ES-I3 (cell line): ENCODE data around the gene NME3.

Source experiments
- H3K36me3 ChIP-seq: 2 replicates; pipeline ENCODE4 v1.6.1; 2013; ENCODE audit warnings: mild to moderate bottlenecking, low read length, control low read depth, moderate library complexity; ENCODE audit not compliant: insufficient read depth
- H3K4me1 ChIP-seq: 2 replicates; pipeline ENCODE4 v1.6.1; 2013; ENCODE audit warnings: mild to moderate bottlenecking, control low read depth, low read length; ENCODE audit not compliant: insufficient read depth
- H3K9ac ChIP-seq: 2 replicates; pipeline ENCODE4 v1.6.1; 2013; ENCODE audit warnings: low read depth, mild to moderate bottlenecking, low read length, moderate library complexity
- H3K9me3 ChIP-seq: 2 replicates; pipeline ENCODE4 v1.6.1; 2013; ENCODE audit warnings: mild to moderate bottlenecking, low read length, moderate library complexity; ENCODE audit not compliant: control insufficient read depth, insufficient read depth

The NME3 gene

GRCh38 chr16:1779741-1780676, 8.7 kb upstream of the NME3 start:
- no peaks in the 10 kb centered on the region; the same call in none of the 2 replicates for H3K36me3 ChIP-seq
- H3K9ac ChIP-seq: no peak overlapping the region
- H3K4me1 ChIP-seq: no peaks in the 10 kb centered on the region; the same call in 1 of the 2 replicates
- H3K9me3 ChIP-seq: no peaks in the 10 kb centered on the region

DNA sequence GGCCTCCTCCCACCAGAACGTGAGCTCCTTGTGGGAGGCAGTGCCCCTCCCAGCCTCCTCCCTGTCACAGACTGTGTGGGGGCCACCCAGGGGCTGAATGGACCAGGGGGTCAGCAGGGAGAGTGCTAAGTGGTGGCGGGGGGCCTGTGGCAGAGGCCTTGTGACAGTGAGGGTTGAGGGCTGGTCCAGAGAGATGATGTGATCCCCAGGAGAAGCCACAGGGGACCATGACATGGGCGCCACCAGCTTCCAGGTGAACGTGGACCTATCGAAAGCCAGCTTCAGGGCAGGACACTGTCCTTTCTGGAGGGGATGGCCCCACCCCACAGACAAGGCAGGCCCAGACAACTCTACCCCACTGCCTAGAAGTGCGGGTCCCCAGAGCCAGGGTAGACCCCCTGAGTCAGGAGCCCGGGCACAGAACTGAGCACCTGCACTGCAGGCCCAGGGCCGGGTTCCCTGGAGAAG, 7.9 kb upstream of the NME3 start:
- no peak overlapping the region for H3K9ac ChIP-seq
- no peaks in the 10 kb centered on the region; the same call in none of the 2 replicates for H3K36me3 ChIP-seq
- no peaks in the 10 kb centered on the region for H3K9me3 ChIP-seq
- H3K4me1 ChIP-seq: no peaks in the 10 kb centered on the region; the same call in 1 of the 2 replicates

DNA sequence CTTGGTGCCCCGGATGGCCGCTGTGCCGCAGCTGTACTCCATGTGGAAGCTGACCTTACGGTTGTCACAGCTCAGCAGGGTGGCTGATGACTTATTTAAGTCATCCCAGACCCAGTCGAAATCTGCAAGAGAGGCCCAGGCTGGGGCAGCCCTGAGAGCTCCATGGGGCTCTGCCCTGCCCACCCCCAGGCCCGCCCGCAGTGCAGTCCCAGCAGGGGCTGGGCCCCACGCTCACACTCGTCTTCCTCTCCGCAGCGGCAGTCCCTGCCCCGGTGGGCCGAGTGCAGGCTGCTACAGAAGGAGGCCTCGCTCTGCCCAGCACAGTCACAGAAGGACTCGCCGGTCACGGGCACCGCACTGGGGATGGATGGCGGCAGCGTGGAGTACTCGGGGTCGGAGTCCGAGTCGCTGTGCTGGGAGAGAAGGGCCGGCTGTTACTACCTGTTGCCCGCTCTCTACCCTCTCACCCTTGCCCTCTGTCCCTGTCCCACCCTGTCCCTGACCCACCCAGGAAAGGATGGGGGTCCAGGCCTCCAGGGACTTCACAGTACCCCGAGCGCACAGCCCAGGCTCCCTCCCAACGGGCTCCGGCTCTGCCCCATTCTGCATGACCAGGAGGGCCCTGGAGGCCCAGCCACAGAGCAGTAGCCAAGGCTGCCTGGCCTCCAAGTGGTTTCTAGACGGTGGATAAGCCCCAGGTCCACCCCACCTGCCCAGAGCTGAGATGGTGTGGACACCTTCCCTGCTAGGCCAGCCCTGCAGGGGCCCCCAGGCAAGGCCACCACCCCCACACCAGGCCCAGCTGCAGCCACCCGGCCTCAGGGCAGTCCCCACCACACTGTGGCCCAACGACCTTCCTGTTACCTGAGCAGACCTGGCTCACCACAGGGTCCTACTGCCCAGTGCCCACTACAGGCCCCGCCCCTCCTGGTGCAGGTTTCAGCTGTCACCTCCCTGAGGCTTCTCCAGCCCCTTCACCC, 7.1 kb upstream of the NME3 start:
- Histone ChIP-seq H3K9me3 (no peaks in the 10 kb centered on the region), H3K4me1 (no peaks in the 10 kb centered on the region; the same call in 1 of the 2 replicates), H3K9ac (no peak overlapping the region), H3K36me3 (no peaks in the 10 kb centered on the region; the same call in none of the 2 replicates)

DNA sequence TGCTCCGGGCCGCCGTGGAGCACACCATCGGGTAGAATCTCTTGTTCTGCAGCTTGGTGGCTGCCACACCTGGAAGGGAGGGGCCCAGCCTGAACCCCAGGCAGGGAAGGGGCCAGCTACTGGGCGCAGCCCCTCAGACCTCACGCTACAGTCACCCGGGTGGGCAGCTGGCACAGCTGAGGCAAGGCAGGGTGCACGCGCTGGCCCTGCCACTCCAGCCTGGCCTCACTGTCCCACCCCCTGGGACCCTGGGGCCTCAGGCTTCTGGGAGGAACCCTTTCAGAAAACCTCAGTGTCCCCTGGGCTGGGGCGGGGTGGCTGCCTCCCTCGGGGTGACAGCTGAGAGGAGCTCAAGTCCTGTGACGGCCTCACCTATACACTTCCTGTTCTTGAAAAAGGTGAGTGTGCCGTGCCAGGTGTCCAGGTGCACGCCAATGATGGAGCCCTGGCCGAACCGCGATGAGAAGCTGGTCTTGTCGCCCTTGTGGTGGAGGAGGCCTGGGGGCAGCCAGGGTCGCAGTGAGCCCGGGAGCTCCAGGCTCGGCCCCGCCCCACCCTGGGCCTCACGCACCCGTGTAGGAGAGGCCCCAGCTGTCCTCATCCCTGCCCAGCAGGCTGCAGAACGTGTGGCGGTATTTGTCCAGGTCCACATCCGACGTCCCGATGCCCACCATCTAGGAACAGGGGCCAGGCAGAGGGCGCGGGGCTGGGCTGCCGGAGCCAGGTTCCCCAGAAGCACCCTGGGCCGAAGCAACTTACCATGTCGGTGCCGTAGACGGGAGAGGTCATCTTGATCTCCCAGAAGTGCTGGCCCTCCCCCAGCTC, 6.2 kb upstream of the NME3 start:
- Histone ChIP-seq H3K4me1 (no peaks in the 10 kb centered on the region; the same call in 1 of the 2 replicates), H3K9ac (no peak overlapping the region), H3K9me3 (no peaks in the 10 kb centered on the region), H3K36me3 (no peaks in the 10 kb centered on the region; the same call in none of the 2 replicates)

DNA sequence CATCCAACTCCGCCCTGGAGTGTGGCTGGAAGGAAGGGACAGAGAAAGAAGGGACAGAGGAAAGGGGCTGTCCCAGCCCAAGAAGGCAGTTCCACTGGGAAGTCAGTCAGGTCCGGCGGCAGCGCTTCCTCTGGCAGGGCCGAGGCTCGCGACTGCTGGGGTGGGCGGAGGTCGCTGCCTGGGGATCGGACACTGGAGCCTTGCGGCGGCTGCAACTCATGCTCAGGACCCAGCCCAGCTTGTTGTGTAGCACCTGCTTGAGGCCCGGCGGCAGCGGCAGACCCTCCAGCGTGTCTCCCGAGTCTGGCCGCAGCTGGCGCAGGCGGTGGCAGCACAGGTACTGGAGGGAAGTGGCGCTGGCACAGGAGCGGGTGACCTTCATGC, 5.6 kb upstream of the NME3 start:
- Histone ChIP-seq H3K36me3 (no peaks in the 10 kb centered on the region; the same call in none of the 2 replicates), H3K9me3 (no peaks in the 10 kb centered on the region), H3K4me1 (no peaks in the 10 kb centered on the region; the same call in 1 of the 2 replicates), H3K9ac (no peak overlapping the region)

- H3K9me3 ChIP-seq: no peaks in the 10 kb centered on the region
Measured at GRCh38 chr16:1776672-1776955, 5.3 kb upstream of the NME3 start.

DNA sequence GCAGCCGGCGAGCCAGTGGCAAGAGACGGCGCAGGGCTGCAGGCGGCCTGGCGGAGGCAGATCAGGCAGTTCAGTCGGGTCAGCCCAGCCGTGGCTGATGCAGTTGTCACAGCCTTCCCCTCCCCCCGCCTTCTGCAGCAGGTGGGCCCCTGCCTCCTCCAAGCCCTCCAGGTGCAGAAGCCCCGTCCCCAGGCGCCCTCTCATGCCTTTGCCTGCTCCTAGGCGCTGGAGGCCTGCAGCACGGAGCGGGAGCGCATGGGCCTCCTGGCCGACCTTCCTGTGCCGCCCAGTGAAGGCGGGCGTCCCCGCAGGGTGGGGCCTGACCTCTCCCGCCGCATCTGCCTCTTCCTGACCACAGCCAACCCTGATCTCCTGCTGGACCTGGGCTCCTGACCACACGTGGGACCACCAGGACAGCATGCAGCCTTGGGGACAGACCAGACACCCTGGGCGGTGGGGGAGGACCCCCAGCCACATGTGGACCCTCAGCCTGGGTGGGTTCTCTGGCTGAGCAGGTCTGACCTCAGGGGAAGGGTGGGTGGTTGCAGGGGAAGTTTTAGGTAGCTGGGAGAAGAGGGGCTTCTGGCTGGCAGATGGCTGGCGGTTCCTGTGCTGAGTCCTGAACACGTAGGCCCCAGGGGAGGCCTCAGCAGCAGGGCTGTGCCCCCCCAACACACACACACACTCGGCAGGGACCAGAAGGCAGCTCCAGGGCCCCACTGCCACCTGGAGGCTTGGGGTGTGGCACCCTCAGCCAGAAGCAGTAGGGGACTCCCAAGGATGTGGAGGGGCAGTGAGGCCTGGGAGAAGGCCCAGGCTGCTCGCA, 4.7 kb upstream of the NME3 start:
- no peaks in the 10 kb centered on the region for H3K4me1 ChIP-seq
- no peak overlapping the region for H3K9ac ChIP-seq
- no peaks in the 10 kb centered on the region for H3K9me3 ChIP-seq
- H3K36me3 ChIP-seq: no peaks in the 10 kb centered on the region; the same call in none of the 2 replicates

More at GRCh38 chr16:1776672-1776955, 5.3 kb upstream of the NME3 start:
- Histone ChIP-seq H3K36me3 (no peaks in the 10 kb centered on the region; the same call in none of the 2 replicates), H3K9ac (no peak overlapping the region), H3K4me1 (no peaks in the 10 kb centered on the region; the same call in 1 of the 2 replicates)

DNA sequence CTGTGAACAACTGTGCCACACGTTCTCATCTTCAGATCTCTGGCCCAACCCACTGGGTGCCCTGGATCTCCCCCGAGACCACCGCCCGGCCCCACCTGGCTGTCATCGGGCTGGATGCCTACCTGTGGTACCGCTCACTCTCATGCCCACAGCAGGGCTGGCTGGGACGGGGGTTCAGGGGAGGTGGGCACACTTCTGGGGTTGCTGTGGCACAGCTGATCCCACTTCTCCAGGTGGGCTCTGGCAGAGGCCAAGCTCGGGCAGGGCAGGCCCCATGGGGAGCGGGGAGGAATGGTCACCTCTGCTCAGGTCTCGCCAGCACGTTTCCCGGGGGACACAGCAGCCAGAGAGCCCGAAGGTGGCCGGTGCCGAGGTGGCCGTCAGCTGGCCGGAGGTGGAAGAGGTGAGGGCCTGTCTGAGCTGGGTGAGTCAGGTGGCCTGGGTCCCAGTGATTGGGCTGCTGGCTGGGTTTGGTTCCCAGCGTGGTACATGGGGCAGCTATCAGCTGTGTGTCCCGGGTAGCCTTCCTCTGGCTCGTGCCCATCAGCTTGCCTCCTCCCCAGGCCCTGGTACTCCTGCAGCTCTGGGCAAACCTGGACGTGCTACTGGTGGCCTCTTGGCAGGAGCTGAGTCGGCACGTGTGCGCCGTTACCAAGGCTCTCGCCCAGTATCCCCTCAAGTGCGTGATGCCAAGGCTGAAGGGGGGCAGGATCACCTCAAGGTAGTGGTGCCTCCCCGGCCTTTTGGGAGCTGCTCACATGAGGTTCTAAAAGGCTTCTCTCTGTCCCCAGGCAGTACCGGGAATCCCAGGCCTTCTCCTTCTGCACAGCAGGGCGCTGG, 3.9 kb upstream of the NME3 start:
- Histone ChIP-seq H3K4me1 (no peaks in the 10 kb centered on the region), H3K36me3 (no peaks in the 10 kb centered on the region; the same call in none of the 2 replicates), H3K9me3 (no peaks in the 10 kb centered on the region), H3K9ac (no peak overlapping the region)

DNA sequence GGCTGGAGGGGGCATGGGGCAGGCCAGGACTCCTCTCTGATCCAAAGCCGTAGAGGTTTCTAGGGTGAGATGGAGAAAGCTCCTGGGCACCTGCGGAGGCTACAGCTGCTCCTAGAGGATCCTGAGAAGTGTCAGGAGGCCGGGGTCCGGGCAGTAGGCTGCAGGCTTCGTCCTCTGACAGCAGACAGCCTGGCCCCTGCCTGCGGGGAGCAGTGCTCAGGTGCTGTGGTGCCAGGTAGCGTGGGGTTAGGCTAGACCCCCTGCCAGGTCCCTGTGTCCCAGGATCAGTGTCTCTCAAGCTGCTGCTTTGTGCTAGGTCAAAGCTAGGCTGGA, 3.1 kb upstream of the NME3 start:
- Histone ChIP-seq H3K36me3 (no peaks in the 10 kb centered on the region; the same call in none of the 2 replicates), H3K9me3 (no peaks in the 10 kb centered on the region), H3K4me1 (no peaks in the 10 kb centered on the region), H3K9ac (0 out of 2 replicates have a peak overlapping the region, but pooled peaks have one; percentile 92)

GRCh38 chr16:1773703-1774447, 2.5 kb upstream of the NME3 start:
- H3K9me3 ChIP-seq: no peaks in the 10 kb centered on the region
- H3K9ac ChIP-seq: peak overlapping the region; percentile 92
- no peaks in the 10 kb centered on the region for H3K4me1 ChIP-seq
- H3K36me3 ChIP-seq: no peaks in the 10 kb centered on the region; the same call in none of the 2 replicates

- Histone ChIP-seq H3K4me1 (no peaks in the 10 kb centered on the region), H3K9ac (peak within 1 kb of the TSS; percentile 92), H3K9me3 (no peaks in the 10 kb centered on the region), H3K36me3 (no peaks in the 10 kb centered on the region; the same call in 1 of the 2 replicates)
Measured at GRCh38 chr16:1772908-1773702, 1.8 kb upstream of the NME3 start, which contains the start of gene MRPS34. TSS of gene MRPS34 (minus strand) at chr16:1773134. CDS start at chr16:1773119, 15 bp downstream.
